B cell (primary cell): ENCODE measurements around the gene SH2D5. TPM values are rescaled to one million over a fixed set of nuclear protein-coding genes. Genes with fewer than 3 reads are reported as not detected.

ENCODE experiments used
- ATAC-seq: fragments of 200-7000 bp; cut with Tn5 transposase; one replicate; pipeline ENCODE4 v1.10.0; 2021; ENCODE audit warnings: low read depth, mild to moderate bottlenecking, moderate number of reproducible peaks, moderate library complexity
- CTCF ChIA-PET: fragments of 350-600 bp; sonication (Branson Sonifier 250); formaldehyde crosslinking; loops from one replicate; lab custom pipeline; 2021; ENCODE audit warnings: antibody characterized with exemption, inconsistent platforms; lab: Charles Lee
- POLR2A ChIA-PET: fragments of 350-600 bp; sonication (Branson Sonifier 250); formaldehyde crosslinking; loops from one replicate; lab custom pipeline; 2021; ENCODE audit warnings: antibody characterized with exemption; lab: Charles Lee
- DNase-seq: peaks from one replicate; pipeline ENCODE4 v3.0.0; 2013
- H2AFZ ChIP-seq: 2 replicates; pipeline ENCODE4 v1.6.1; 2012; ENCODE audit warnings: mild to moderate bottlenecking, low read depth, low read length; ENCODE audit not compliant: insufficient read depth, poor library complexity, severe bottlenecking
- H3K27ac ChIP-seq, 2 donors: 1 replicate in 1 of 2; 2 replicates in 1 of 2; pipeline ENCODE4 v1.5.1; 2012 to 2013; ENCODE audit warnings: low read length in 2 of 2, mild to moderate bottlenecking in 2 of 2, moderate library complexity in 1 of 2
- H3K27me3 ChIP-seq, 4 experiments: fragments of 200-600 bp in 1 of 4; sonication (generic) in 1 of 4; replicated peaks in 1 of 4; 1 replicate in 2 of 4; 2 replicates in 2 of 4; pipeline versions ENCODE4 v1.6.1 to v1.7.0; 2013 to 2016; ENCODE audit warnings: low read length in 3 of 4, mild to moderate bottlenecking in 2 of 4, mixed read lengths in 1 of 4, moderate library complexity in 1 of 4; ENCODE audit not compliant: insufficient read depth in 4 of 4, control insufficient read depth in 3 of 4; ENCODE audit errors: control extremely low read depth in 1 of 4
- H3K36me3 ChIP-seq, 2 experiments: replicated peaks in 1 of 2; 1 replicate in 1 of 2; 2 replicates in 1 of 2; pipeline versions ENCODE4 v1.6.1 to v1.7.1; 2013; ENCODE audit warnings: low read length in 1 of 2; ENCODE audit not compliant: insufficient read depth in 2 of 2, control insufficient read depth in 1 of 2; ENCODE audit errors: control extremely low read depth in 1 of 2, extremely low read depth in 1 of 2
- H3K4me1 ChIP-seq, 2 donors: fragments of 200-600 bp in 1 of 2; sonication (generic) in 1 of 2; 1 replicate in 1 of 2; 2 replicates in 1 of 2; pipeline versions ENCODE4 v1.5.1 to v1.6.1; 2013 to 2017; ENCODE audit warnings: low read length in 2 of 2; ENCODE audit not compliant: control insufficient read depth in 2 of 2, insufficient read depth in 2 of 2
- H3K4me2 ChIP-seq: replicated peaks from 2 replicates; pipeline ENCODE3; 2012; ENCODE audit warnings: mild to moderate bottlenecking, low read depth, low read length; ENCODE audit not compliant: poor library complexity, severe bottlenecking
- H3K4me3 ChIP-seq, 5 experiments: fragments of 200-600 bp in 1 of 5; sonication (generic) in 1 of 5; 1 replicate in 3 of 5; 2 replicates in 2 of 5; pipeline versions ENCODE4 v1.5.1 to v1.7.0; 2011 to 2016; ENCODE audit warnings: low read length in 4 of 5, mild to moderate bottlenecking in 4 of 5, low read depth in 2 of 5, control low read depth in 1 of 5, moderate library complexity in 1 of 5; ENCODE audit not compliant: insufficient read depth in 1 of 5; ENCODE audit errors: control extremely low read depth in 1 of 5, extremely low read depth in 1 of 5
- H3K79me2 ChIP-seq: fragments of 200-600 bp; sonication (generic); one replicate; pipeline ENCODE4 v1.6.0; 2016; ENCODE audit warnings: low read length; ENCODE audit not compliant: control insufficient read depth, insufficient read depth
- H3K9ac ChIP-seq: fragments of 200-600 bp; sonication (generic); 2 replicates; pipeline ENCODE4 v1.6.1; 2017; ENCODE audit warnings: mild to moderate bottlenecking, low read length, moderate library complexity
- H3K9me3 ChIP-seq, 3 donors: one replicate each; pipeline versions ENCODE4 v1.6.1 to v1.7.1; 2013; ENCODE audit warnings: low read length in 2 of 3; ENCODE audit not compliant: control insufficient read depth in 2 of 3, insufficient read depth in 1 of 3; ENCODE audit errors: control extremely low read depth in 1 of 3
- H4K20me1 ChIP-seq: 2 replicates; pipeline ENCODE4 v1.6.0; 2012; ENCODE audit warnings: mild to moderate bottlenecking, low read length; ENCODE audit not compliant: insufficient read depth, control insufficient read depth, poor library complexity, severe bottlenecking
- H3K27ac Mint-ChIP-seq: one replicate; pipeline ENCODE4 v1.8.0; 2021; ENCODE audit warnings: mixed read lengths
- H3K27me3 Mint-ChIP-seq: one replicate; pipeline ENCODE4 v1.8.0; 2021; ENCODE audit warnings: mixed read lengths
- H3K4me1 Mint-ChIP-seq: one replicate; pipeline ENCODE4 v1.8.0; 2021; ENCODE audit warnings: mixed read lengths
- H3K4me3 Mint-ChIP-seq: one replicate; pipeline ENCODE4 v1.8.0; 2021; ENCODE audit warnings: mixed read lengths
- H3K9me3 Mint-ChIP-seq: one replicate; pipeline ENCODE4 v1.8.0; 2022; ENCODE audit warnings: mixed read lengths; ENCODE audit not compliant: insufficient read depth
- CTCF ChIP-seq: fragments of 200-600 bp; IDR thresholded peaks from one replicate; pipeline ENCODE4 v1.8.0; 2022; ENCODE audit warnings: antibody characterized with exemption, mild to moderate bottlenecking
- EZH2 ChIP-seq: IDR thresholded peaks from 2 replicates; pipeline ENCODE4 v1.6.1; 2012; ENCODE audit warnings: borderline replicate concordance, low read depth, mild to moderate bottlenecking, moderate library complexity, low read length; ENCODE audit not compliant: insufficient read depth, poor library complexity, severe bottlenecking
- WGBS: methylation state at CpG from one replicate; pipeline ENCODE4 v1.1.5; 2013; ENCODE audit warnings: missing lambda C conversion rate; ENCODE audit not compliant: insufficient coverage; 5-methylcytosine and 5-hydroxymethylcytosine counted together
- intact Hi-C: fragments of 100-400 bp; cut with micrococcal nuclease; formaldehyde crosslinking; loops from one replicate; pipeline ENCODE4 v1.10.0; 2022
- polyA plus RNA-seq: library from polyadenylated mRNA; depleted of rRNA; stranded (reverse); fragments of >200 nt; gene quantifications from 2 replicates; pipeline ENCODE4 v1.2.3, GENCODE V29; 2012
- total RNA-seq, 2 donors: library from RNA; stranded (reverse); fragments of 120-200 nt in 1 of 2; gene quantifications; 1 replicate in 1 of 2; 2 replicates in 1 of 2; pipeline versions ENCODE4 v1.2.3 to v1.2.4, GENCODE V29; 2013 to 2022

SH2D5 gene
- total and polyA plus RNA-seq, 2 donors (not counting 1 experiment from before 2014, with no cell fraction given): 0.30 TPM; not detected in 1

GRCh38 chr1:20717452-20718342 is 14.8 kb downstream of the SH2D5 start, which contains the start of gene KIF17:
Gene KIF17, minus strand, starts transcription at chr1:20718007. Its CDS starts 301 bp downstream, at chr1:20717706.
- Mint-ChIP-seq H3K27me3 (peaks cover 21% of the 10 kb centered on the region), H3K4me1 (peaks cover 10% of the 10 kb centered on the region), H3K4me3 (peak within 1 kb of the TSS; percentile 79), H3K27ac (peak within 1 kb of the TSS; percentile 67), H3K9me3 (no peaks in the 10 kb centered on the region)
- Histone ChIP-seq H2AFZ (no peak within 1 kb of the TSS), H3K9me3 (peaks cover 0 to 7% (median 0%) of the 10 kb centered on the region in 3 donors), H3K9ac (peak within 1 kb of the TSS; percentile 47), H3K27ac (no peak within 1 kb of the TSS), H3K4me3 (peak within 1 kb of the TSS in 4 of 5 experiments; percentile 21 to 52 (median 38)), H3K4me1 (peaks cover 7 to 9% of the 10 kb centered on the region in 2 donors), H3K36me3 (no peaks in the 10 kb centered on the region), H3K79me2 (no peaks in the 10 kb centered on the region), H3K4me2 (peak within 1 kb of the TSS; percentile 80), H3K27me3 (peaks cover 0 to 41% (median 13%) of the 10 kb centered on the region in 4 experiments), H4K20me1 (no peaks in the 10 kb centered on the region)
- ATAC-seq (peak; percentile 79), DNase-seq (peak; percentile 89)
- ChIA-PET POLR2A (interaction anchor here (0.6 to 1.3 kb wide), 2 partner anchors 57 to 442 kb away, joined by 3 read pairs; partner anchors contain the start of gene DDOST), CTCF (interaction anchor here (0.8 to 1.9 kb wide), 2 partner anchors 21 to 478 kb away, joined by 4 to 5 read pairs; no protein-coding TSS in a partner anchor)
- 3% methylated on average over 112 of the region's 112 CpGs for WGBS
- intact Hi-C loops: no loop called here
- TF ChIP-seq EZH2 (no peak), CTCF (no peak)
